Measurements from ENCODE around the gene CMTM3. TPM values are rescaled to one million over a fixed set of nuclear protein-coding genes. Genes with fewer than 3 reads are reported as not detected.

Gene CMTM3
- total RNA-seq, 1 experiment from 2014 or later, result 12.8 TPM

GRCh38 chr16:66576296-66576695 is 28.2 kb upstream of the CMTM3 start:
- CTCF ChIA-PET, result no interaction called here
- RAD21 ChIA-PET (ENCODE audit: low non-redundant PET in 1 of 2, low total read pairs in 2 of 2, uncharacterized antibody in 2 of 2, unreplicated experiment in 2 of 2), result no interaction called here
- TF ChIP-seq FOSL1 (IDR thresholded peaks at IDR 0.05; ENCODE audit: low read depth) (no peak), SIN3A (IDR thresholded peaks at IDR 0.05; ENCODE audit: low read depth) (no peak), ZNF274 (IDR thresholded peaks at IDR 0.05; ENCODE audit: low read depth, low read length) (no peak), CTCF (IDR thresholded peaks at IDR 0.05 in 2 of 3, conservative IDR thresholded peaks at IDR 0.05 in 1 of 3; ENCODE audit: borderline replicate concordance in 1 of 3, insufficient read depth in 1 of 3, low read depth in 2 of 3, low read length in 2 of 3) (no peak), POLR2AphosphoS5 (IDR thresholded peaks at IDR 0.05; ENCODE audit: low read depth, low read length) (no peak), MAX (IDR thresholded peaks at IDR 0.05) (no peak), CBX3 (IDR thresholded peaks at IDR 0.05; ENCODE audit: low read depth) (no peak), ZFX (IDR thresholded peaks at IDR 0.05) (no peak), CEBPB (IDR thresholded peaks at IDR 0.05; ENCODE audit: low read depth) (no peak)
- Histone ChIP-seq H3K4me3 (replicated peaks in 1 of 2; ENCODE audit: low read depth in 1 of 2, low read length in 2 of 2) (no peak overlapping the region), H3K4me1 (ENCODE audit: control insufficient read depth in 1 of 2, insufficient read depth in 2 of 2, low read length in 2 of 2) (peaks cover 14% of the 10 kb centered on the region in 2 experiments), H3K79me2 (ENCODE audit: insufficient read depth, low read length) (no peaks in the 10 kb centered on the region), H3K9me2 (ENCODE audit: insufficient read depth) (no peaks in the 10 kb centered on the region), H4K20me1 (ENCODE audit: insufficient read depth) (no peaks in the 10 kb centered on the region), H3K9me3 (ENCODE audit: control insufficient read depth in 1 of 2, insufficient read depth in 1 of 2, low read depth in 1 of 2, low read length in 2 of 2) (no peaks in the 10 kb centered on the region), H3K9ac (ENCODE audit: low read length) (no peak overlapping the region), H3K36me3 (ENCODE audit: control insufficient read depth in 1 of 2, insufficient read depth in 2 of 2, low read length in 2 of 2) (no peaks in the 10 kb centered on the region), H2AFZ (ENCODE audit: low read depth, low read length, poor library complexity, severe bottlenecking) (no peak overlapping the region), H3K27me3 (ENCODE audit: insufficient read depth, low read length) (no peaks in the 10 kb centered on the region), H3K27ac (ENCODE audit: low read depth, low read length) (no peak overlapping the region), H3K4me2 (ENCODE audit: low read length) (no peak overlapping the region)
- no TSS peak for BruUV-seq (replicated peaks)
- no peak for DNase-seq (ENCODE audit: low read depth, low spot score)
- no peak for ATAC-seq
- intact Hi-C loops (cut with micrococcal nuclease), result no loop called here
- POLR2A ChIA-PET, result no interaction called here

All from HCT116 (cell line).